Epithelial cell of proximal tubule (primary cell): ENCODE data around the gene RUNX1. TPM values are rescaled to one million over a fixed set of nuclear protein-coding genes. Genes with fewer than 3 reads are reported as not detected.

Source experiments
- DNase-seq: peaks from one replicate; pipeline ENCODE4 v3.0.0-alpha.2; 2011; ENCODE audit warnings: low read depth
- H3K4me3 ChIP-seq: 2 replicates; pipeline ENCODE4 v1.5.1; 2011; ENCODE audit warnings: low read depth, mild to moderate bottlenecking, low read length
- CTCF ChIP-seq: conservative IDR thresholded peaks from 2 replicates; pipeline ENCODE4 v1.5.1; 2012; ENCODE audit warnings: low read depth, mild to moderate bottlenecking, low read length
- total RNA-seq: library from RNA; depleted of rRNA; stranded (reverse); fragments of >200 nt; gene quantifications from 2 replicates; pipeline ENCODE4 v1.2.3, GENCODE V29; 2015

The RUNX1 gene
- total RNA-seq, 1 donor from 2014 or later: 11.3 TPM

DNA sequence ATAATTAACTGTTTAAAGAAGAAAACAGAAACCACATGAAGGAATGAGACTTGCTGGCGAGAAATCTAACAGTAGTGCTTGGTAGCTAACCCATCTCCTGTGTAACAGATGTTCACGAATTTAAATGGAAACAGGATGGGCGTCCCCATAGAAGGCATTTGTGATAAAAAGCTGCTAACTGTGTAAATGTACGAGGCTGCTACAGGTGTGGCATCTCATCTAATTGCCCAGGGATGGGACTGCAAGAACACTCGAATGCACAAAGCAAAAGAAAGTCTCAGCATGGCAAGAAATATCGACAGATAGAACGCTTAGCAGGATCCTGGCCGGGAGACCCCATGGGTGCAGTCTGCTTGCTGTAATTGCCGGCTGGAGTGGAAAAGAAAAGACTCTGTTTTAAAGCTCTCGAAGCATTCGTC is 112.7 kb downstream of the RUNX1 start:
- no peak for TF ChIP-seq CTCF
- DNase-seq: no peak
- no peak overlapping the region for H3K4me3 ChIP-seq

DNA sequence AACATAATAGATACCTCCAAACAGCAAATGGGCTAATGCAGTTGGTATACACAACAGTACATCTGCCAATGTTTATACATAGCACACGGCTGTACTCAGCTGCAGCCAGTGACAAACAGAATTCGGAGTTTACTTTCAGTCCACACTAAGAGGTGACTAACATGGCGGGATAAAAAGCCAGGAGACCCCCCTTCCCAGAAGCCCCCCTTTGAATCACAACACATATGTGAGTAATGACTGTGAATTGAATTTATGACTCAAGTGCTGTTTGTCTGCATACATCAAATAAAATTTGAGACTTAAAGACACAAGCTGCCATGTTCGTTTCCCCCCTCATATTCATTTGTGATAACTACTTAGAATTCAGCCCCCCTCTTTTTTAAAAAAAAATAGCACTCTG is 113.2 kb downstream of the RUNX1 start:
- H3K4me3 ChIP-seq: no peak overlapping the region
- no peak for TF ChIP-seq CTCF
- DNase-seq: no peak

GRCh38 chr21:34935452-34935851 is 113.7 kb downstream of the RUNX1 start:
- no peak for TF ChIP-seq CTCF
- no peak overlapping the region for H3K4me3 ChIP-seq
- DNase-seq: no peak

- no peak overlapping the region for H3K4me3 ChIP-seq
- TF ChIP-seq CTCF: no peak
- DNase-seq: no peak
Observed at GRCh38 chr21:34934350-34934749, 114.8 kb downstream of the RUNX1 start.

GRCh38 chr21:34933609-34934335 is 115.3 kb downstream of the RUNX1 start:
- TF ChIP-seq CTCF: no peak
- H3K4me3 ChIP-seq: no peak overlapping the region
- no peak for DNase-seq

DNA sequence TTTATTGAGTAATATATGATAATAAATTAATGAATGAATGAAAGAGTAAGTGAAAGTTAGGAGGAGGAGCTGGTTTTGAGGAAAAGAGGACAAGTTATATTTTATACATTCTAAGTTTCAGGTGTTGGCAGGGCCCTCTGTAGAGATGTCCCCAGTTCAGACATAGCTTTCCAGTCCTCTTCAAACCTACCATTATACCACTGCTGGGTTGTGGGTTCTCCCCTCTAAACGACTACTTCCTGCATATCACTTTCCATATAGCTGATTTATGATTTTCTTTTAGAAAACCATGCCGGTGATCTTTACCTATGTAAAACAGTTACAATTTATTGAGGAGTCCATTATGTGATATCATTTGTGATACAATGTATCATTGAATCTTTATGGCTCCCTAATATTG is 116.9 kb downstream of the RUNX1 start:
- no peak for TF ChIP-seq CTCF
- no peak overlapping the region for H3K4me3 ChIP-seq
- DNase-seq: no peak

DNA sequence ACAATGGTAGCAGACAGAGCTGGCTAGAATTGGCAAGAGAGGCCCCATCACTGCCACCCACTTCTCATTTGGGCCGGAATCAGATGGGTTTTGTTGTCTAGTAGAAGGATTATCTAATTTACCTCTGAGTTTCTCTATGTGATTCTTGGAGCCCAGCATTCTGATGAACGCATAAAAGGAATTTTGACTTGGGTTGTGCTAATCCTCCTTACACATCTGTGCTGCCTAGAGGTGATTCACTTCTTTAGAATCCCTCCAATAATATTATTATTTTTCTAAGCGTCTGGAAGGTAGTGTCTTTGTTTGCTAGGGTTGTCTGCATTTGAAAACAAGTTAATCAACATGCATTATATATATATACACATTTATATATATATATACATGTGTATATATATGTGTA is 118.1 kb downstream of the RUNX1 start:
- DNase-seq: no peak
- no peak overlapping the region for H3K4me3 ChIP-seq
- TF ChIP-seq CTCF: no peak
